ENCODE measurements around the gene TRMT11.

GRCh38 chr6:125943528-125944433 is 42.6 kb upstream of the TRMT11 start:
- TF ChIP-seq CTCF (IDR thresholded peaks at IDR 0.05) (no peak), POLR2A (IDR thresholded peaks at IDR 0.05) (no peak), EP300 (IDR thresholded peaks at IDR 0.05) (no peak)

All from ovary (tissue), 3 donors.